WTC11 (cell line): ENCODE measurements around the gene MAP1S. TPM values are rescaled to one million over a fixed set of nuclear protein-coding genes. Genes with fewer than 3 reads are reported as not detected.

ENCODE experiments used
- ATAC-seq: fragments of 200-7000 bp; cut with Tn5 transposase; 2 replicates; pipeline ENCODE4 v1.10.0; 2021; ENCODE audit warnings: mild to moderate bottlenecking, moderate library complexity
- CTCF ChIA-PET: fragments of 300-600 bp; sonication (Branson Sonifier 250); formaldehyde crosslinking; loops from one replicate; lab custom pipeline; 2021; ENCODE audit warnings: antibody characterized with exemption; lab: Charles Lee
- POLR2A ChIA-PET: fragments of 350-600 bp; sonication (Branson Sonifier 250); formaldehyde crosslinking; loops from one replicate; lab custom pipeline; 2021; ENCODE audit warnings: antibody characterized with exemption; lab: Charles Lee
- DNase-seq: peaks from one replicate; pipeline ENCODE4 v3.0.0; 2021; ENCODE audit warnings: low spot score
- H3K27ac Mint-ChIP-seq: 2 replicates; pipeline ENCODE4 v1.8.0; 2021; ENCODE audit warnings: mixed read lengths
- H3K27me3 Mint-ChIP-seq: 2 replicates; pipeline ENCODE4 v1.8.0; 2021; ENCODE audit warnings: low read depth, mild to moderate bottlenecking, moderate library complexity, mixed read lengths
- H3K36me3 Mint-ChIP-seq: 2 replicates; pipeline ENCODE4 v1.8.0; 2021; ENCODE audit warnings: mixed read lengths
- H3K4me1 Mint-ChIP-seq: 2 replicates; pipeline ENCODE4 v1.8.0; 2022; ENCODE audit warnings: mixed read lengths
- H3K4me3 Mint-ChIP-seq: 2 replicates; pipeline ENCODE4 v1.8.0; 2021; ENCODE audit warnings: mild to moderate bottlenecking, moderate library complexity, mixed read lengths
- H3K9me3 Mint-ChIP-seq: 2 replicates; pipeline ENCODE4 v1.8.0; 2021; ENCODE audit warnings: mixed read lengths
- AR ChIP-seq: fragments of 250-450 bp; sonication (Bioruptor Pico); IDR thresholded peaks from 2 replicates; pipeline ENCODE4 v1.9.0; 2021; ENCODE audit warnings: mild to moderate bottlenecking
- ATF2 ChIP-seq: sonication (generic); formaldehyde crosslinking; IDR thresholded peaks from 2 replicates; pipeline ENCODE4 v1.8.1; 2022; ENCODE audit warnings: low read depth, missing genetic modification reagents, borderline replicate concordance
- ETV6 ChIP-seq: sonication (generic); formaldehyde crosslinking; IDR thresholded peaks from 2 replicates; pipeline ENCODE4 v1.8.1; 2022; ENCODE audit warnings: mild to moderate bottlenecking, missing genetic modification reagents
- FOXP4 ChIP-seq: sonication (generic); formaldehyde crosslinking; IDR thresholded peaks from 2 replicates; pipeline ENCODE4 v1.8.0; 2022; ENCODE audit warnings: mild to moderate bottlenecking, missing genetic modification reagents
- GABPB1 ChIP-seq: sonication (generic); formaldehyde crosslinking; IDR thresholded peaks from 2 replicates; pipeline ENCODE4 v1.8.1; 2023; ENCODE audit warnings: mild to moderate bottlenecking, missing genetic modification reagents
- GRHL2 ChIP-seq: fragments of 250-450 bp; sonication (Bioruptor Pico); IDR thresholded peaks from 2 replicates; pipeline ENCODE4 v1.8.0; 2022; ENCODE audit warnings: mild to moderate bottlenecking, moderate library complexity; ENCODE audit not compliant: insufficient replicate concordance, severe bottlenecking
- JAZF1 ChIP-seq: fragments of 250-450 bp; sonication (Bioruptor Pico); IDR thresholded peaks from 2 replicates; pipeline ENCODE4 v1.9.0; 2021; ENCODE audit warnings: moderate library complexity, mild to moderate bottlenecking, inconsistent platforms
- KAT7 ChIP-seq: sonication (generic); formaldehyde crosslinking; IDR thresholded peaks from 2 replicates; pipeline ENCODE4 v1.8.1; 2023; ENCODE audit warnings: missing genetic modification reagents, mild to moderate bottlenecking, borderline replicate concordance
- MLX ChIP-seq: sonication (generic); formaldehyde crosslinking; IDR thresholded peaks from 2 replicates; pipeline ENCODE4 v1.8.1; 2023; ENCODE audit warnings: mild to moderate bottlenecking, missing genetic modification reagents, moderate library complexity
- MXD4 ChIP-seq: fragments of 250-450 bp; sonication (Bioruptor Pico); IDR thresholded peaks from 2 replicates; pipeline ENCODE4 v1.8.0; 2021; ENCODE audit warnings: mild to moderate bottlenecking, moderate library complexity, borderline replicate concordance
- MYBL2 ChIP-seq: sonication (generic); formaldehyde crosslinking; IDR thresholded peaks from 2 replicates; pipeline ENCODE4 v1.8.1; 2023; ENCODE audit warnings: mild to moderate bottlenecking, moderate library complexity, missing genetic modification reagents
- NFE2L1 ChIP-seq: sonication (generic); formaldehyde crosslinking; IDR thresholded peaks from 2 replicates; pipeline ENCODE4 v1.8.1; 2023; ENCODE audit warnings: missing genetic modification reagents
- SMAD3 ChIP-seq: sonication (generic); formaldehyde crosslinking; IDR thresholded peaks from 2 replicates; pipeline ENCODE4 v1.8.0; 2022; ENCODE audit warnings: missing genetic modification reagents, mild to moderate bottlenecking, borderline replicate concordance
- SMAD4 ChIP-seq: sonication (generic); formaldehyde crosslinking; IDR thresholded peaks from 2 replicates; pipeline ENCODE4 v1.8.0; 2022; ENCODE audit warnings: mild to moderate bottlenecking, missing genetic modification reagents
- TCF7 ChIP-seq: sonication (generic); formaldehyde crosslinking; IDR thresholded peaks from 2 replicates; pipeline ENCODE4 v1.8.0; 2022; ENCODE audit warnings: mild to moderate bottlenecking, low read depth, missing genetic modification reagents, moderate library complexity
- TEAD1 ChIP-seq: sonication (generic); formaldehyde crosslinking; IDR thresholded peaks from 2 replicates; pipeline ENCODE4 v1.8.0; 2022; ENCODE audit warnings: mild to moderate bottlenecking, missing genetic modification reagents
- TEAD4 ChIP-seq: sonication (generic); formaldehyde crosslinking; IDR thresholded peaks from 2 replicates; pipeline ENCODE4 v1.8.0; 2022; ENCODE audit warnings: mild to moderate bottlenecking, missing genetic modification reagents
- USF2 ChIP-seq: sonication (generic); formaldehyde crosslinking; IDR thresholded peaks from 2 replicates; pipeline ENCODE4 v1.8.1; 2023; ENCODE audit warnings: mild to moderate bottlenecking, missing genetic modification reagents, moderate library complexity
- ZSCAN18 ChIP-seq: fragments of 250-450 bp; sonication (Bioruptor Pico); IDR thresholded peaks from 2 replicates; pipeline ENCODE4 v2.1.2; 2022; ENCODE audit warnings: mild to moderate bottlenecking, moderate library complexity
- total RNA-seq: library from RNA; stranded (reverse); gene quantifications from 3 replicates; pipeline ENCODE4 v1.2.3, GENCODE V29; 2021
- TF ChIP-seq, protein P1 (sequence below): sonication (generic); formaldehyde crosslinking; IDR thresholded peaks from 2 replicates; pipeline ENCODE4 v1.8.1; 2022; ENCODE audit warnings: low read depth, mild to moderate bottlenecking, moderate library complexity, missing genetic modification reagents, borderline replicate concordance

The MAP1S gene
- total RNA-seq, 1 experiment from 2014 or later: 120 TPM

GRCh38 chr19:17735410-17735809 lies 16.1 kb downstream of the MAP1S start:
- ChIA-PET POLR2A (interaction anchor here (0.7 kb wide), 1 partner anchor 213 kb away, joined by 4 read pairs; no protein-coding TSS in a partner anchor), CTCF (interaction anchor here (2.0 kb wide), 2 partner anchors 9 to 31 kb away, joined by 5 to 6 read pairs; no protein-coding TSS in a partner anchor)
- no peak for TF ChIP-seq FOXP4 (CRISPR knock-in tag)
- no peak for TF ChIP-seq SMAD3 (CRISPR knock-in tag)
- TF ChIP-seq GABPB1 (CRISPR knock-in tag): no peak
- TF ChIP-seq, protein P1, sequence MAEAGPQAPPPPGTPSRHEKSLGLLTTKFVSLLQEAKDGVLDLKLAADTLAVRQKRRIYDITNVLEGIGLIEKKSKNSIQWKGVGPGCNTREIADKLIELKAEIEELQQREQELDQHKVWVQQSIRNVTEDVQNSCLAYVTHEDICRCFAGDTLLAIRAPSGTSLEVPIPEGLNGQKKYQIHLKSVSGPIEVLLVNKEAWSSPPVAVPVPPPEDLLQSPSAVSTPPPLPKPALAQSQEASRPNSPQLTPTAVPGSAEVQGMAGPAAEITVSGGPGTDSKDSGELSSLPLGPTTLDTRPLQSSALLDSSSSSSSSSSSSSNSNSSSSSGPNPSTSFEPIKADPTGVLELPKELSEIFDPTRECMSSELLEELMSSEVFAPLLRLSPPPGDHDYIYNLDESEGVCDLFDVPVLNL: no peak
- no peak for TF ChIP-seq USF2 (CRISPR knock-in tag)
- no peak for TF ChIP-seq GRHL2 (CRISPR knock-in tag)
- no peak for TF ChIP-seq ZSCAN18 (CRISPR knock-in tag)
- TF ChIP-seq ATF2 (CRISPR knock-in tag): no peak
- no peak for TF ChIP-seq TEAD1 (CRISPR knock-in tag)
- TF ChIP-seq SMAD4: no peak
- TF ChIP-seq AR (CRISPR knock-in tag): no peak
- TF ChIP-seq NFE2L1 (CRISPR knock-in tag): no peak
- no peak for TF ChIP-seq MYBL2 (CRISPR knock-in tag)
- TF ChIP-seq MLX (CRISPR knock-in tag): no peak
- no peak for TF ChIP-seq ETV6 (CRISPR knock-in tag)
- TF ChIP-seq JAZF1: no peak
- TF ChIP-seq TEAD4 (CRISPR knock-in tag): no peak
- no peak for TF ChIP-seq KAT7 (CRISPR knock-in tag)
- TF ChIP-seq TCF7: no peak
- no peak for TF ChIP-seq MXD4
- Mint-ChIP-seq H3K4me3 (no peak overlapping the region), H3K4me1 (peaks cover 5% of the 10 kb centered on the region; the same call in 1 of the 2 replicates), H3K27me3 (no peaks in the 10 kb centered on the region), H3K9me3 (no peaks in the 10 kb centered on the region), H3K36me3 (peaks cover 36% of the 10 kb centered on the region), H3K27ac (no peak overlapping the region)
- ATAC-seq: no peak
- no peak for DNase-seq
